Measurements from ENCODE around the gene MYCBP. TPM values are rescaled to one million over a fixed set of nuclear protein-coding genes. Genes with fewer than 3 reads are reported as not detected.
A peak's percentile ranks its signal among the peaks of the same experiment; 100 is the strongest.
"Not testable (repeated sequence)": the region's sequence is repeated elsewhere in the genome, so short reads cannot be mapped to it uniquely, and the experiment has no call there.

The MYCBP gene
- total RNA-seq, 1 experiment from 2014 or later = 18.1 TPM

DNA sequence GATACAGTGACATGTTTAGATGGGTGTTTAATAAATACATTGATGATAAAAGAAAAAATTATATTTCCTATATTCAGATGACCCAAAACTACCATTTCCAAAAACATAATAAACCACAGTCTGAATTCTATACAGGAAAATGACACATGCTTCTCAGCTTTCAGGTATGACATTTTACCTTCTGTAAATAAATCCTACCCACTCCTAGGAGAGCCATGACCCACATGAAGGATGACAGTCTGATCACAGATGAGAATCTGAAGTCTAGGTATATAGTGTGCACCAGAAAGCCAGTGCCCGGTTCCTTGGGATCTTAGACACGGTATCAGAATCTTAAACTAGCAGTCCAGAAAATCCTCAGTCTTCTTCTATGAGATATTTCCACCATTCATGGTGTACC, 11.9 kb upstream of the MYCBP start:
- DNase-seq = no peak
- Histone ChIP-seq H3K9me3 (no peaks in the 10 kb centered on the region), H3K4me3 (no peak overlapping the region), H3K27me3 (no peaks in the 10 kb centered on the region), H3K36me3 (no peaks in the 10 kb centered on the region)

GRCh38 chr1:38881487-38881886, 8.3 kb upstream of the MYCBP start, which contains the start of gene GJA9:
Gene GJA9 (minus strand): TSS chr1:38881587. CDS start chr1:38876098, 5,489 bp downstream.
- DNase-seq = no peak
- no peaks in the 10 kb centered on the region for H3K36me3 ChIP-seq
- H3K27me3 ChIP-seq = no peaks in the 10 kb centered on the region
- H3K4me3 ChIP-seq = no peak within 1 kb of the TSS
- H3K9me3 ChIP-seq = no peaks in the 10 kb centered on the region

DNA sequence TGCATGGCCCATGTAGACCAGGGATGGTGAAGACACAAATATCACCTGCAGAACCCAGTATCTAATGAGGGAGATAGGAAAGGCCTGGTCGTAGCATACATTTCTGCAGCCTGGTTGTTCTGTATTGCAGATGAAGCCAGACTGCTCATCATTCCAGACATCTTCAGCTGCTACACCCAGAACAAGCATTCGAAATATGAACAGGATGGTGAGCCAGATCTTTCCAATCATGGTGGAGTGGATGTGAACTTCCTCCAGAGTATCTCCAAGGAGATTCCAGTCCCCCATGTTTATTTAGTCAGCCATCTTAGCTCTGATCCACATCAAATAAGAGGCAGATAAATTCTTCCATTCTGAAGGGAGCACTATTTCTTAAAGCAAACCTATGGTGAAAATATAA, 2.7 kb upstream of the MYCBP start:
- H3K27me3 ChIP-seq = no peaks in the 10 kb centered on the region
- H3K36me3 ChIP-seq = no peaks in the 10 kb centered on the region
- H3K4me3 ChIP-seq = no peak overlapping the region
- no peaks in the 10 kb centered on the region for H3K9me3 ChIP-seq
- DNase-seq = no peak

GRCh38 chr1:38872401-38873026, 634 bp downstream of the MYCBP start:
- Histone ChIP-seq H3K27me3 (no peaks in the 10 kb centered on the region), H3K4me3 (peak overlapping the region; percentile 73), H3K36me3 (no peaks in the 10 kb centered on the region), H3K9me3 (no peaks in the 10 kb centered on the region)
- DNase-seq = peak; percentile 24

GRCh38 chr1:38870996-38871395, 2.2 kb downstream of the MYCBP start:
- no peak for DNase-seq
- peaks cover 5% of the 10 kb centered on the region for H3K36me3 ChIP-seq
- H3K9me3 ChIP-seq = no peaks in the 10 kb centered on the region
- H3K4me3 ChIP-seq = no peak overlapping the region
- H3K27me3 ChIP-seq = no peaks in the 10 kb centered on the region

DNA sequence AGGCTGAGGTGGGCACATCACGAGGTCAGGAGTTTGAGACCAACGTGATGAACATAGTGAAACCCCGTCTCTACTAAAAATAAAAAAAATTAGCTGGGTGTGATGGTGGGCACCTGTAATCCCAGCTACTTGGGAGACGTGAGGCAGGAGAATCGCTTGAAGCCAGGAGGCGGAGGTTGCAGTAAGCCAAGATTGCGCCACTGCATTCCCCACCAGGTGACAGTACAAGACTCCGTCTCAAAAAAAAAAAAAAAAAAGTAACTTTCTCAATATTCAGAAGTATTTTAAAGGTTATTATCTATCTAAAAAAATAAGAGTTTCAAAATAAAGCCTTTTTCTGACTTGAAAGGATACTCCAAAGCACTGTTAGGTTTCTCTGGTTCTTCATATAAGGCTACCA, 5.9 kb downstream of the MYCBP start:
- Histone ChIP-seq H3K36me3 (peaks cover 10% of the 10 kb centered on the region), H3K4me3 (no peak overlapping the region)

DNA sequence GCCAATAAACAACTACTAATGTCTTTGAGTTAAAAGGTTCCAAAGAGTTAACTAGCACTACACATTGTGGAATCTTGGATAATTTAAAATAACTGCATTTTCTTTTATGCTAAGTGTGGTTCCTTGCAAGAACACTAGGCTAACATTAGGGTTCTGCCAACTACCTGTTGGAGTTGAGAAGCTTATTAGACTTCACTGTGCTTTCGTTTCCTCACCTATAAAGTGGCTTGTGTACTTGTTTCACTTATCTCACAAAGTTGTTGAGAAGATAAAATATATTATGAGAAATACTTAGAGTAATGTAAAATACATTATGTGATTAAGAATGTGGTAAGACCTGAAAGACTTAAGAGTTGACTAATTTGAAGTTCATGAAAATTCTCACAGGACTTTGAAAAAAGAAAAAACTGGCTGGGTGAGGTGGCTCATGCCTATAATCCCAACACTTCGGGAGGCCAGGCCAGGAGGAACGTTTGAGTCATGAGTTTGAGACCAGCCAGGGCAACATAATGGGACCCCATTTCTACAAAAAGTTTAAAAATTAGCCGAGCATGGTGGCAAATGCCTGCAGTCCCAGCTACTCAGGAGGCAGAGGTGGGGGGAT, 7.9 kb downstream of the MYCBP start:
- Histone ChIP-seq H3K27me3 (no peaks in the 10 kb centered on the region), H3K4me3 (no peak overlapping the region)
- DNase-seq = no peak

More for the DNA sequence above, 5.9 kb downstream of the MYCBP start:
- H3K27me3 ChIP-seq = no peaks in the 10 kb centered on the region
- DNase-seq = no peak
- H3K9me3 ChIP-seq = no peaks in the 10 kb centered on the region

DNA sequence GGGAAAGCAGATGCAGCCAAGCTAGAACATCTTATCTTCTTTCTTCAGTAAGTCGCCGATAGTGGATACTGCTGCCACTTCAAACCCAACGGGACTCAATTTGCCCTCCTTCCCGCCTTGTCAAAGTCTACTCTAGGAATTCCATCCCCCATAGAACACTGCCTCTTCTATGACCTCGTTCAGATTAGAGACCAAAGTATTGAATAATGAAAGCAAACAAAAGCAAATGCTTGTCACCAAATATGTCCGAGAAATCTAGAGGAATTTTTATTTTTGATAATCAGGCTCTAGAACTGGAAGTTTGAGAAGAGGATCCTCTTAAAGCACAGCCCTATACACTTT, 12.7 kb downstream of the MYCBP start:
- H3K36me3 ChIP-seq = peaks cover 29% of the 10 kb centered on the region
- H3K27me3 ChIP-seq = no peaks in the 10 kb centered on the region
- H3K4me3 ChIP-seq = peak overlapping the region; percentile 65
- no peaks in the 10 kb centered on the region for H3K9me3 ChIP-seq
- DNase-seq = no peak

More for the DNA sequence above, 7.9 kb downstream of the MYCBP start:
- H3K9me3 ChIP-seq = no peaks in the 10 kb centered on the region
- peaks cover 13% of the 10 kb centered on the region for H3K36me3 ChIP-seq

- peak within 1 kb of the TSS; percentile 65 for H3K4me3 ChIP-seq
- DNase-seq = peak; percentile 100
- H3K9me3 ChIP-seq = no peaks in the 10 kb centered on the region
- H3K27me3 ChIP-seq = no peaks in the 10 kb centered on the region
- peaks cover 35% of the 10 kb centered on the region for H3K36me3 ChIP-seq
Observed at GRCh38 chr1:38859561-38860453, 13.3 kb downstream of the MYCBP start, which contains the start of gene RRAGC. Gene RRAGC (minus strand): TSS chr1:38859772. CDS start chr1:38859646, 126 bp downstream.

GRCh38 chr1:38858833-38859560, 14.2 kb downstream of the MYCBP start:
- Histone ChIP-seq H3K9me3 (no peaks in the 10 kb centered on the region), H3K27me3 (no peaks in the 10 kb centered on the region), H3K4me3 (peak overlapping the region; percentile 65), H3K36me3 (peaks cover 33% of the 10 kb centered on the region)
- peak; percentile 31 for DNase-seq

GRCh38 chr1:38852780-38853179, 20.4 kb downstream of the MYCBP start:
- H3K4me3 ChIP-seq = no peak overlapping the region
- H3K9me3 ChIP-seq = no peaks in the 10 kb centered on the region
- no peaks in the 10 kb centered on the region for H3K27me3 ChIP-seq
- no peak for DNase-seq
- H3K36me3 ChIP-seq = peaks cover 46% of the 10 kb centered on the region

- Histone ChIP-seq H3K9me3 (no peaks in the 10 kb centered on the region), H3K36me3 (peaks cover 31% of the 10 kb centered on the region), H3K27me3 (no peaks in the 10 kb centered on the region), H3K4me3 (no peak overlapping the region)
- no peak for DNase-seq
Observed at GRCh38 chr1:38848071-38848470, 25.1 kb downstream of the MYCBP start.

DNA sequence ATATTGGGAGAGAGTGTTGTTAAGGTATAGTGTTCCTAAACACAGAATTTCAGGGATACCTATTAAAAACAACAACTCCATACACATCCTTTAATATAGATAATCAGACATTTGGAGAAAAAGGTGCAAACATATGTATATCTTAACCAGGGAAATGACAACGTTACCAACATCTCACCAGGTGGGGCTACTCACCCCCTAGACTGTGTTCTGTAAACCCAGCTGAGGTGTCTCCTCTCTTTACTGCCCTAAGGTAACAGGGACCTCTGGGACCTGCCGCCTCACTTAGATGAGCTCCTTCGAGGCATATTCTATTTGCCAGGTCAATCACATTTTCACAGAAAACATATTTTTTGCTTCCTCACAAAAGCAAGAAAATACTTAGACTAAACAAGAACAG, 26.9 kb downstream of the MYCBP start:
- Histone ChIP-seq H3K4me3 (no peak overlapping the region), H3K36me3 (peaks cover 21% of the 10 kb centered on the region), H3K9me3 (no peaks in the 10 kb centered on the region), H3K27me3 (no peaks in the 10 kb centered on the region)
- no peak for DNase-seq

GRCh38 chr1:38845088-38845487, 28.1 kb downstream of the MYCBP start:
- H3K9me3 ChIP-seq, DNase-seq, H3K27me3 ChIP-seq, H3K4me3 ChIP-seq: not testable (repeated sequence)
- peaks cover 20% of the 10 kb centered on the region for H3K36me3 ChIP-seq

- Histone ChIP-seq H3K4me3 (no peak overlapping the region), H3K27me3 (no peaks in the 10 kb centered on the region), H3K36me3 (peaks cover 19% of the 10 kb centered on the region), H3K9me3 (no peaks in the 10 kb centered on the region)
- DNase-seq = no peak
Observed at GRCh38 chr1:38840281-38840680, 32.9 kb downstream of the MYCBP start.

- Histone ChIP-seq H3K4me3 (no peak overlapping the region), H3K27me3 (no peaks in the 10 kb centered on the region), H3K9me3 (no peaks in the 10 kb centered on the region), H3K36me3 (peaks cover 16% of the 10 kb centered on the region)
- DNase-seq = no peak
Observed at GRCh38 chr1:38839363-38839762, 33.8 kb downstream of the MYCBP start.

DNA sequence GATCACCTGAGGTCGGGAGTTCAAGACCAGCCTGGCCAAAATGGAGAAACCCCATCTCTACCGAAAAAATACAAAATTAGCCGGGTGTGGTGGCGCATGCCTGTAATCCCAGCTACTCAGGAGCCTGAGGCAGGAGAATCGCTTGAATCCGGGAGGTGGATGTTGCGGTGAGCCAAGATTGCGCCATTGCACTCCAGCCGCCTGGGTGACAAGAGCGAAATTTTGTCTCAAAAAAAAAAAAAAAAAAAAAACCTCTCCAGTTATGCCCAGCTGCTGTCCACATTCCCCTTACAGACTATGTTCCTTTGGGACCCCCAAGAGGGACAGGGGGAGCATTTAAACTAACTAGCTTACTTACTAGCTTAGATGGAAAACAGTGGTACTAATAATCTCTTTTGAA, 36.8 kb downstream of the MYCBP start:
- H3K4me3 ChIP-seq, H3K27me3 ChIP-seq, DNase-seq, H3K9me3 ChIP-seq: not testable (repeated sequence)
- peaks cover 16% of the 10 kb centered on the region for H3K36me3 ChIP-seq
